Endothelial cell of umbilical vein (primary cell): Measurements from ENCODE around the gene CTSC. TPM values are rescaled to one million over a fixed set of nuclear protein-coding genes. Genes with fewer than 3 reads are reported as not detected.

Source experiments
- BruUV-seq: library from RNA; stranded (reverse); fragments of 400-500 nt; replicated peaks from 2 replicates; lab custom pipeline; 2021; lab: Mats Ljungman, UMichigan
- CTCF ChIA-PET: fragments of 300-600, 350-600 bp; sonication (Branson Sonifier 250); formaldehyde crosslinking; loops from one replicate; lab custom pipeline; 2021; ENCODE audit warnings: antibody characterized with exemption, inconsistent platforms; lab: Charles Lee
- POLR2A ChIA-PET: fragments of 300-600, 350-600 bp; sonication (Branson Sonifier 250); formaldehyde crosslinking; loops from one replicate; lab custom pipeline; 2021; ENCODE audit warnings: antibody characterized with exemption, inconsistent platforms; lab: Charles Lee
- DNase-seq: peaks from one replicate; pipeline ENCODE4 v3.0.0-alpha.2; 2011; ENCODE audit warnings: low read depth, low spot score
- FAIRE-seq: peaks from 2 replicates; lab custom pipeline; 2011; peaks lifted over from hg19 to GRCh38; lab: Jason Lieb, UNC
- H2AFZ ChIP-seq: 2 replicates; pipeline ENCODE4 v1.6.0; 2012; ENCODE audit warnings: low read depth, low read length, control low read depth, inconsistent platforms
- H3K27ac ChIP-seq: 2 replicates; pipeline ENCODE4 v1.5.1; 2011; ENCODE audit warnings: low read depth, mild to moderate bottlenecking, control low read depth, low read length, moderate library complexity; ENCODE audit not compliant: insufficient read depth
- H3K27me3 ChIP-seq, 2 experiments: 2 replicates each; pipeline versions ENCODE4 v1.6.0 to v1.6.1; 2011; ENCODE audit warnings: low read length in 2 of 2, mixed read lengths in 1 of 2; ENCODE audit not compliant: control insufficient read depth in 2 of 2, insufficient read depth in 2 of 2
- H3K36me3 ChIP-seq, 2 experiments: 2 replicates in 1 of 2; 3 replicates in 1 of 2; pipeline ENCODE4 v1.5.1; 2011; ENCODE audit warnings: low read length in 2 of 2, mild to moderate bottlenecking in 1 of 2, moderate library complexity in 1 of 2; ENCODE audit not compliant: control insufficient read depth in 2 of 2, insufficient read depth in 2 of 2; ENCODE audit errors: extremely low read depth in 1 of 2
- H3K4me1 ChIP-seq: 3 replicates; pipeline ENCODE4 v1.5.1; 2011; ENCODE audit warnings: mild to moderate bottlenecking, low read length; ENCODE audit not compliant: control insufficient read depth, insufficient read depth; ENCODE audit errors: extremely low read depth
- H3K4me2 ChIP-seq: 2 replicates; pipeline ENCODE4 v1.6.1; 2011; ENCODE audit warnings: low read length, control low read depth, mixed read lengths; ENCODE audit not compliant: insufficient read depth
- H3K4me3 ChIP-seq, 3 experiments: fragments of 200-600 bp in 1 of 3; sonication (generic), shearing (Covaris generic) in 1 of 3; replicated peaks in 1 of 3; 2 replicates each; pipeline ENCODE4 v1.5.1; 2011 to 2016; ENCODE audit warnings: control low read depth in 3 of 3, low read length in 3 of 3, mild to moderate bottlenecking in 2 of 3, inconsistent platforms in 1 of 3, low read depth in 1 of 3, moderate library complexity in 1 of 3; ENCODE audit not compliant: insufficient read depth in 1 of 3
- H3K79me2 ChIP-seq: 2 replicates; pipeline ENCODE4 v1.6.0; 2012; ENCODE audit warnings: low read length, inconsistent platforms; ENCODE audit not compliant: control insufficient read depth, insufficient read depth
- H3K9ac ChIP-seq: replicated peaks from 2 replicates; pipeline ENCODE3; 2011; ENCODE audit warnings: low read length, control low read depth; ENCODE audit not compliant: insufficient read depth; ENCODE audit errors: extremely low read depth
- H3K9me1 ChIP-seq: replicated peaks from 3 replicates; pipeline ENCODE4 v1.6.0; 2011; ENCODE audit warnings: mild to moderate bottlenecking, low read length; ENCODE audit not compliant: control insufficient read depth, insufficient read depth; ENCODE audit errors: extremely low read depth
- H3K9me3 ChIP-seq: replicated peaks from 2 replicates; pipeline ENCODE4 v1.5.1; 2012; ENCODE audit warnings: low read length, inconsistent platforms; ENCODE audit not compliant: control insufficient read depth, insufficient read depth
- H4K20me1 ChIP-seq: replicated peaks from 2 replicates; pipeline ENCODE3; 2011; ENCODE audit warnings: mild to moderate bottlenecking, low read length; ENCODE audit not compliant: control insufficient read depth, insufficient read depth; ENCODE audit errors: extremely low read depth
- EZH2 ChIP-seq: IDR thresholded peaks from 2 replicates; pipeline ENCODE4 v1.6.1; 2012; ENCODE audit warnings: borderline replicate concordance, low read depth, mild to moderate bottlenecking, moderate library complexity, low read length, inconsistent platforms; ENCODE audit not compliant: severe bottlenecking
- GATA2 ChIP-seq: IDR thresholded peaks from 2 replicates; pipeline ENCODE4 v1.7.0; 2011; ENCODE audit warnings: low read depth, mild to moderate bottlenecking, moderate library complexity, mixed read lengths, low read length; ENCODE audit not compliant: insufficient read length, insufficient read depth
- JUN ChIP-seq: IDR thresholded peaks from 2 replicates; pipeline ENCODE4 v1.6.1; 2011; ENCODE audit warnings: borderline replicate concordance, low read depth; ENCODE audit not compliant: insufficient read length, insufficient read depth
- MYC ChIP-seq: IDR thresholded peaks from one replicate; pipeline ENCODE4 v1.6.1; 2011; ENCODE audit warnings: mild to moderate bottlenecking, low read depth, low read length
- POLR2AphosphoS5 ChIP-seq: IDR thresholded peaks from 2 replicates; pipeline ENCODE4 v1.6.1; 2012; ENCODE audit warnings: low read depth, mild to moderate bottlenecking, control low read depth, low read length, moderate library complexity; ENCODE audit not compliant: insufficient read depth
- dilution Hi-C: fragments of 300-500 bp; cut with MboI; formaldehyde crosslinking; loops from one replicate; pipeline ENCODE4 v1.15.0; 2019; ENCODE audit warnings: low sequenced_read_pairs; ENCODE audit not compliant: extremely low pct_ligation_motif_present
- intact Hi-C: fragments of 100-400 bp; cut with micrococcal nuclease; formaldehyde crosslinking; loops from one replicate; pipeline ENCODE4 v1.10.0; 2022
- polyA plus RNA-seq, 4 experiments: library from polyadenylated mRNA; depleted of rRNA in 3 of 4; stranded (reverse) in 3 of 4; unstranded in 1 of 4; fragments of >200 nt; gene quantifications; 2 replicates each; pipeline versions ENCODE4 v1.2.1 to v1.2.3, GENCODE V29; 2011 to 2012; ENCODE audit warnings: missing spikeins in 1 of 4
- total RNA-seq: library from RNA; stranded (reverse); gene quantifications from 2 replicates; pipeline ENCODE4 v1.2.3, GENCODE V29; 2021
- TF ChIP-seq, protein P1 (sequence below), 2 donors: IDR thresholded peaks; 1 replicate in 1 of 2; 2 replicates in 1 of 2; pipeline ENCODE4 v1.5.1; 2011; ENCODE audit warnings: low read length in 2 of 2, mild to moderate bottlenecking in 2 of 2, moderate library complexity in 2 of 2, control low read depth in 1 of 2, inconsistent platforms in 1 of 2, low read depth in 1 of 2; ENCODE audit not compliant: insufficient read depth in 1 of 2; ENCODE audit errors: extremely low read depth in 1 of 2
- TF ChIP-seq, protein P2 (sequence below): IDR thresholded peaks from 2 replicates; pipeline ENCODE4 v1.6.1; 2011; ENCODE audit not compliant: insufficient read depth, insufficient read length

CTSC gene
- total and polyA plus RNA-seq, 2 donors (not counting 3 experiments of a cell fraction or from before 2014, with no cell fraction given) = 130 to 186 TPM

DNA sequence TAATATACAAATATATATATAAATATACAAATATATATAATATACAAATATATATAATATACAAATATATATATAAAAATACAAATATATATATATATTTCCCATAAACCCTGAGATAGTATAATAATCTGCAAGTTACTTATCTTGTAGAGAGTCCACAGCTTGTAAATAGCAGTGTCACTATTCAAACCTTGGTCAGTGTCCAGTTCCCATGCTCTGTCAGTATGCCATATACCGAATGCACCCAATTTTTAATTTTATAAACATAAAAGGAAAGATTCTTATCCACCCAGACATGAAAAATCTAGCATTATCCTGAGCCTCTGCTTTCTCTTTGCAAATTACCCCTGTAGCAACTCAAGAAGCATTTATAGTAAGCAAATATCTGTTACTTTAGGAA is 21.6 kb upstream of the CTSC start:
- Histone ChIP-seq H3K9me1 (no peaks in the 10 kb centered on the region), H2AFZ (no peak overlapping the region), H3K4me2 (no peak overlapping the region), H3K4me3 (no peak overlapping the region), H3K9me3 (no peaks in the 10 kb centered on the region), H3K9ac (no peak overlapping the region), H3K27me3 (no peaks in the 10 kb centered on the region), H4K20me1 (no peaks in the 10 kb centered on the region), H3K36me3 (no peaks in the 10 kb centered on the region), H3K79me2 (no peaks in the 10 kb centered on the region), H3K27ac (no peak overlapping the region), H3K4me1 (peaks cover 8% of the 10 kb centered on the region)
- CTCF ChIA-PET = no interaction called here
- dilution Hi-C loops (no loop called here), intact Hi-C loops (no loop called here)
- POLR2A ChIA-PET = no interaction called here
- no TSS peak for BruUV-seq
- FAIRE-seq (no peak), DNase-seq (no peak)
- TF ChIP-seq MYC (no peak), EZH2 (no peak), JUN (no peak), POLR2AphosphoS5 (no peak), GATA2 (no peak)
- TF ChIP-seq, protein P1, sequence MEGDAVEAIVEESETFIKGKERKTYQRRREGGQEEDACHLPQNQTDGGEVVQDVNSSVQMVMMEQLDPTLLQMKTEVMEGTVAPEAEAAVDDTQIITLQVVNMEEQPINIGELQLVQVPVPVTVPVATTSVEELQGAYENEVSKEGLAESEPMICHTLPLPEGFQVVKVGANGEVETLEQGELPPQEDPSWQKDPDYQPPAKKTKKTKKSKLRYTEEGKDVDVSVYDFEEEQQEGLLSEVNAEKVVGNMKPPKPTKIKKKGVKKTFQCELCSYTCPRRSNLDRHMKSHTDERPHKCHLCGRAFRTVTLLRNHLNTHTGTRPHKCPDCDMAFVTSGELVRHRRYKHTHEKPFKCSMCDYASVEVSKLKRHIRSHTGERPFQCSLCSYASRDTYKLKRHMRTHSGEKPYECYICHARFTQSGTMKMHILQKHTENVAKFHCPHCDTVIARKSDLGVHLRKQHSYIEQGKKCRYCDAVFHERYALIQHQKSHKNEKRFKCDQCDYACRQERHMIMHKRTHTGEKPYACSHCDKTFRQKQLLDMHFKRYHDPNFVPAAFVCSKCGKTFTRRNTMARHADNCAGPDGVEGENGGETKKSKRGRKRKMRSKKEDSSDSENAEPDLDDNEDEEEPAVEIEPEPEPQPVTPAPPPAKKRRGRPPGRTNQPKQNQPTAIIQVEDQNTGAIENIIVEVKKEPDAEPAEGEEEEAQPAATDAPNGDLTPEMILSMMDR (IDR thresholded peaks at IDR 0.05; ENCODE audit: extremely low read depth in 1 of 2, insufficient read depth in 1 of 2, low read depth in 1 of 2, low read length in 2 of 2) = no peak
- TF ChIP-seq, protein P2, sequence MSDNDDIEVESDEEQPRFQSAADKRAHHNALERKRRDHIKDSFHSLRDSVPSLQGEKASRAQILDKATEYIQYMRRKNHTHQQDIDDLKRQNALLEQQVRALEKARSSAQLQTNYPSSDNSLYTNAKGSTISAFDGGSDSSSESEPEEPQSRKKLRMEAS = no peak
